OCI-LY3 (cell line): Measurements from ENCODE around the gene GPR142.

Source experiments
- H2AFZ ChIP-seq: fragments of 200-600, 300-600 bp; shearing (Covaris generic); 2 replicates; pipeline ENCODE4 v1.6.0; 2014; ENCODE audit warnings: antibody characterized with exemption, low read depth, low read length
- H3K27ac ChIP-seq: fragments of 200-600, 300-600 bp; sonication (generic); 2 replicates; pipeline ENCODE4 v1.5.1; 2014; ENCODE audit warnings: mild to moderate bottlenecking, low read length, moderate library complexity, mixed read lengths
- H3K27me3 ChIP-seq: fragments of 200-600, 300-600 bp; sonication (generic); 2 replicates; pipeline ENCODE4 v1.6.1; 2014; ENCODE audit warnings: low read depth, low read length, mixed read lengths
- H3K36me3 ChIP-seq: fragments of 200-600, 300-600 bp; sonication (generic); replicated peaks from 2 replicates; pipeline ENCODE3; 2014; ENCODE audit warnings: low read depth, low read length, mixed read lengths
- H3K4me1 ChIP-seq: fragments of 300-600, 200-600 bp; sonication (generic); 2 replicates; pipeline ENCODE4 v1.6.1; 2014; ENCODE audit warnings: low read length, mixed read lengths
- H3K4me2 ChIP-seq: fragments of 200-600, 300-600 bp; sonication (generic); 2 replicates; pipeline ENCODE4 v1.6.1; 2014; ENCODE audit warnings: low read length, mixed read lengths
- H3K4me3 ChIP-seq: fragments of 300-600, 200-600 bp; sonication (generic); 2 replicates; pipeline ENCODE4 v1.5.1; 2014; ENCODE audit warnings: antibody characterized with exemption, mild to moderate bottlenecking, low read length, moderate library complexity
- H3K79me2 ChIP-seq: fragments of 300-600, 200-600 bp; shearing (Covaris generic); 2 replicates; pipeline ENCODE4 v1.6.1; 2014; ENCODE audit warnings: mild to moderate bottlenecking, low read length, mixed read lengths
- H3K9ac ChIP-seq: fragments of 300-600, 200-600 bp; shearing (Covaris generic); 2 replicates; pipeline ENCODE4 v1.6.0; 2014; ENCODE audit warnings: mild to moderate bottlenecking, low read length, moderate library complexity
- H3K9me3 ChIP-seq: fragments of 200-600, 300-600 bp; shearing (Covaris generic); 2 replicates; pipeline ENCODE4 v1.6.1; 2014; ENCODE audit warnings: low read length, mixed read lengths; ENCODE audit not compliant: insufficient read depth
- H4K20me1 ChIP-seq: fragments of 200-600, 300-600 bp; sonication (generic); 2 replicates; pipeline ENCODE4 v1.6.1; 2016; ENCODE audit warnings: low read length, mixed read lengths; ENCODE audit not compliant: insufficient read depth
- CTCF ChIP-seq: fragments of 200-600, 300-600 bp; sonication (generic); IDR thresholded peaks from 2 replicates; pipeline ENCODE4 v1.5.1; 2014; ENCODE audit warnings: antibody characterized with exemption, low read length, low read depth
- EZH2phosphoT487 ChIP-seq: fragments of 200-600 bp; shearing (Covaris generic); IDR thresholded peaks from 2 replicates; pipeline ENCODE4 v1.6.1; 2018; ENCODE audit warnings: antibody characterized with exemption, mixed run types, low read depth

GPR142 gene

GRCh38 chr17:74340470-74341023 is 26.8 kb upstream of the GPR142 start:
- no peak overlapping the region for H3K9ac ChIP-seq
- H3K36me3 ChIP-seq, result no peaks in the 10 kb centered on the region
- H3K4me2 ChIP-seq, result no peak overlapping the region
- no peaks in the 10 kb centered on the region for H3K79me2 ChIP-seq
- H3K4me1 ChIP-seq, result no peaks in the 10 kb centered on the region
- no peak overlapping the region for H3K4me3 ChIP-seq
- no peak for TF ChIP-seq CTCF
- TF ChIP-seq EZH2phosphoT487, result no peak
- no peak overlapping the region for H2AFZ ChIP-seq
- H3K9me3 ChIP-seq, result no peaks in the 10 kb centered on the region
- H3K27me3 ChIP-seq, result peaks cover 7% of the 10 kb centered on the region
- no peak overlapping the region for H3K27ac ChIP-seq
- H4K20me1 ChIP-seq, result no peaks in the 10 kb centered on the region

GRCh38 chr17:74342224-74342623 is 25.1 kb upstream of the GPR142 start:
- TF ChIP-seq CTCF, result no peak
- TF ChIP-seq EZH2phosphoT487, result no peak

GRCh38 chr17:74343121-74343520 is 24.2 kb upstream of the GPR142 start:
- TF ChIP-seq EZH2phosphoT487, result no peak
- no peak for TF ChIP-seq CTCF
- H3K9ac ChIP-seq, result no peak overlapping the region
- H3K27ac ChIP-seq, result no peak overlapping the region
- H3K4me3 ChIP-seq, result no peak overlapping the region
- H3K36me3 ChIP-seq, result no peaks in the 10 kb centered on the region
- H2AFZ ChIP-seq, result no peak overlapping the region
- no peak overlapping the region for H3K4me2 ChIP-seq
- no peaks in the 10 kb centered on the region for H3K4me1 ChIP-seq
- H3K9me3 ChIP-seq, result no peaks in the 10 kb centered on the region
- no peaks in the 10 kb centered on the region for H4K20me1 ChIP-seq
- H3K79me2 ChIP-seq, result no peaks in the 10 kb centered on the region
- H3K27me3 ChIP-seq, result peaks cover 3% of the 10 kb centered on the region

More at GRCh38 chr17:74342224-74342623, 25.1 kb upstream of the GPR142 start:
- no peaks in the 10 kb centered on the region for H3K79me2 ChIP-seq
- H3K27me3 ChIP-seq, result peaks cover 7% of the 10 kb centered on the region
- no peak overlapping the region for H3K4me2 ChIP-seq
- H4K20me1 ChIP-seq, result no peaks in the 10 kb centered on the region
- H3K27ac ChIP-seq, result no peak overlapping the region
- no peaks in the 10 kb centered on the region for H3K36me3 ChIP-seq
- H3K4me3 ChIP-seq, result no peak overlapping the region
- H3K9ac ChIP-seq, result no peak overlapping the region
- no peaks in the 10 kb centered on the region for H3K4me1 ChIP-seq
- H3K9me3 ChIP-seq, result no peaks in the 10 kb centered on the region
- H2AFZ ChIP-seq, result no peak overlapping the region

GRCh38 chr17:74343526-74344284 is 23.6 kb upstream of the GPR142 start:
- Histone ChIP-seq H3K4me1 (no peaks in the 10 kb centered on the region), H3K9me3 (no peaks in the 10 kb centered on the region), H3K27ac (no peak overlapping the region), H2AFZ (no peak overlapping the region), H3K4me3 (no peak overlapping the region), H4K20me1 (no peaks in the 10 kb centered on the region), H3K79me2 (no peaks in the 10 kb centered on the region), H3K36me3 (no peaks in the 10 kb centered on the region), H3K27me3 (no peaks in the 10 kb centered on the region; the same call in 1 of the 2 replicates), H3K9ac (no peak overlapping the region), H3K4me2 (no peak overlapping the region)
- TF ChIP-seq EZH2phosphoT487 (no peak), CTCF (no peak)
